ENCODE results near the gene SERPINB10.

DNA sequence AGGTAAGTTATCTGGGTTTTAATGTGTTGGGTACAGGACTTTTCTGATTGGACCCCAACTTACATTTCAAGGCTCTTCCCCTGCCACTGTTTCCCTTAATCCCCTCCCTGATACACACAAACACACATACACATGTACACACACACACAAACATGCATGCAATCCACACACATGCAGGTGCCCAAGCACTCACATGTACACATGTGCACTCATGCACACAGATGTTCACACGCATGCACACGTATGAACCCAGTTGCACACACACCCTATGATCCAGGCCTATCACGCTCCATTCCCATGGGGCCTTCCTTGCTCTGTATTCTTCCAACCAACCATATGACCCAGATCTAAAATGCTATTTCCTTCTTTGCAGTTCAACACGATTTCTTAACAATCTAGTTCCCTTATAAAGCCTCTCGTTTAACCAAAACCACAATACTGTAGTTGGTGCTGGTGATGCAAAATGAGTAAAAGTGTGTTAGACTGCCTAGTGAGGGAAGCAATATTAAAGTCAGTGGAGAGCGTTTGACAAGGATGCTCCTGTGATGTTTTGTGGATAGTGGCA lies 73.2 kb downstream of the SERPINB10 start:
- TF ChIP-seq, protein P1, sequence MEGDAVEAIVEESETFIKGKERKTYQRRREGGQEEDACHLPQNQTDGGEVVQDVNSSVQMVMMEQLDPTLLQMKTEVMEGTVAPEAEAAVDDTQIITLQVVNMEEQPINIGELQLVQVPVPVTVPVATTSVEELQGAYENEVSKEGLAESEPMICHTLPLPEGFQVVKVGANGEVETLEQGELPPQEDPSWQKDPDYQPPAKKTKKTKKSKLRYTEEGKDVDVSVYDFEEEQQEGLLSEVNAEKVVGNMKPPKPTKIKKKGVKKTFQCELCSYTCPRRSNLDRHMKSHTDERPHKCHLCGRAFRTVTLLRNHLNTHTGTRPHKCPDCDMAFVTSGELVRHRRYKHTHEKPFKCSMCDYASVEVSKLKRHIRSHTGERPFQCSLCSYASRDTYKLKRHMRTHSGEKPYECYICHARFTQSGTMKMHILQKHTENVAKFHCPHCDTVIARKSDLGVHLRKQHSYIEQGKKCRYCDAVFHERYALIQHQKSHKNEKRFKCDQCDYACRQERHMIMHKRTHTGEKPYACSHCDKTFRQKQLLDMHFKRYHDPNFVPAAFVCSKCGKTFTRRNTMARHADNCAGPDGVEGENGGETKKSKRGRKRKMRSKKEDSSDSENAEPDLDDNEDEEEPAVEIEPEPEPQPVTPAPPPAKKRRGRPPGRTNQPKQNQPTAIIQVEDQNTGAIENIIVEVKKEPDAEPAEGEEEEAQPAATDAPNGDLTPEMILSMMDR (IDR thresholded peaks at IDR 0.05; ENCODE audit: low read length): no peak
- TF ChIP-seq EZH2 (optimal IDR thresholded peaks at IDR 0.05; ENCODE audit: low read depth, low read length): no peak
- no peak for TF ChIP-seq EZH2phosphoT487 (IDR thresholded peaks at IDR 0.05; ENCODE audit: low read length)
